Psoas muscle (tissue), 8 donors: Measurements from ENCODE around the gene DHFR2. TPM values are rescaled to one million over a fixed set of nuclear protein-coding genes. Genes with fewer than 3 reads are reported as not detected.

Source experiments
- ATAC-seq, 4 donors: fragments of 200-7000 bp; cut with Tn5 transposase; one replicate each; pipeline ENCODE4 v1.9.1; 2020; ENCODE audit warnings: moderate library complexity in 3 of 4, mild to moderate bottlenecking in 2 of 4
- DNase-seq, 2 donors: peaks; one replicate each; pipeline ENCODE4 v3.0.0-alpha.2; 2020
- H3K27ac ChIP-seq: fragments of 200-600 bp; one replicate; pipeline ENCODE4 v1.8.0; 2022
- H3K27me3 ChIP-seq, 3 donors: fragments of 200-600 bp in 1 of 3; one replicate each; pipeline versions ENCODE4 v1.6.1 to v1.8.0; 2013 to 2022; ENCODE audit warnings: low read length in 2 of 3, mild to moderate bottlenecking in 2 of 3, moderate library complexity in 1 of 3; ENCODE audit not compliant: insufficient read depth in 3 of 3
- H3K36me3 ChIP-seq, 2 donors: fragments of 200-600 bp in 1 of 2; one replicate each; pipeline versions ENCODE4 v1.6.1 to v1.8.0; 2013 to 2022; ENCODE audit warnings: low read depth in 1 of 2, mild to moderate bottlenecking in 1 of 2, moderate library complexity in 1 of 2; ENCODE audit not compliant: insufficient read depth in 1 of 2
- H3K4me1 ChIP-seq: fragments of 200-600 bp; one replicate; pipeline ENCODE4 v1.8.0; 2022
- H3K4me3 ChIP-seq: fragments of 200-600 bp; one replicate; pipeline ENCODE4 v1.8.0; 2022; ENCODE audit warnings: mild to moderate bottlenecking
- H3K9me3 ChIP-seq: fragments of 200-600 bp; one replicate; pipeline ENCODE4 v1.8.0; 2022
- CTCF ChIP-seq: fragments of 200-600 bp; IDR thresholded peaks from one replicate; pipeline ENCODE4 v1.8.0; 2022; ENCODE audit warnings: antibody characterized with exemption
- WGBS, 3 donors: extraction: QIAGEN DNeasy Blood & Tissue Kit; methylation state at CpG; one replicate each; pipeline versions ENCODE4 v1.1.6 to v1.1.7; 2013; 5-methylcytosine and 5-hydroxymethylcytosine counted together
- intact Hi-C, 2 donors: fragments of 100-400 bp; cut with DNase I; formaldehyde crosslinking; loops; one replicate each; pipeline versions ENCODE4 v1.11.0 to v1.14.2; 2022
- polyA plus RNA-seq, 3 donors: library from polyadenylated mRNA; stranded (reverse); fragments of 200-250 nt; gene quantifications; one replicate each; pipeline ENCODE4 v1.2.3, GENCODE V29; 2013
- total RNA-seq, 4 donors: library from RNA; stranded (reverse); fragmentation: NEBNext Ultra II Directional in 2 of 4; extraction: Animal tissue kit (Norgen Biotek cat#: 25700) in 2 of 4; gene quantifications; one replicate each; pipeline versions ENCODE4 v1.2.1 to v1.2.4, GENCODE V29; 2021 to 2023
- donor health status: healthy with polysubstance abuse.
- donor health status: DM: no; HTN: no; CAD: no; lungs with moderate emphysema.
- donor health status: Bipolar disorder and iron deficiency.
- donor health status: healthy.
- donor health status: DM: yes; HTN: yes; CAD: no.
- donor health status: DM: no; HTN: no; CAD: no.
- donor health status: DM: no; HTN: no; CAD: no.
- donor health status: DM: yes; HTN: yes; CAD: no.

The DHFR2 gene
- total and polyA plus RNA-seq, 7 donors, result 0.49 to 2.8 (median 1.7) TPM

GRCh38 chr3:94099311-94099710, 36.6 kb upstream of the DHFR2 start:
- DNase-seq (no peak), ATAC-seq (no peak)
- Histone ChIP-seq H3K4me3 (no peak overlapping the region), H3K27ac (no peak overlapping the region), H3K27me3 (no peaks in the 10 kb centered on the region), H3K9me3 (no peaks in the 10 kb centered on the region), H3K4me1 (no peaks in the 10 kb centered on the region), H3K36me3 (peaks cover 3 to 20% of the 10 kb centered on the region in 2 donors)
- WGBS, 3 donors, result 96 to 98% (median 97%) methylated on average over 1 of the region's 1 CpG
- no peak for TF ChIP-seq CTCF
- intact Hi-C loops, result no loop called here

- ATAC-seq, result no peak
- Histone ChIP-seq H3K4me1 (no peaks in the 10 kb centered on the region), H3K27ac (no peak overlapping the region), H3K4me3 (no peak overlapping the region), H3K9me3 (no peaks in the 10 kb centered on the region), H3K36me3 (peaks cover 3 to 20% of the 10 kb centered on the region in 2 donors), H3K27me3 (no peaks in the 10 kb centered on the region)
- intact Hi-C loops, result no loop called here
- 76 to 80% (median 77%) methylated on average over 3 of the region's 3 CpGs for WGBS, 3 donors
- no peak for TF ChIP-seq CTCF
- DNase-seq, result no peak
Measured at GRCh38 chr3:94098452-94098851, 35.7 kb upstream of the DHFR2 start.

GRCh38 chr3:94095111-94095510, 32.4 kb upstream of the DHFR2 start:
- intact Hi-C loops, result no loop called here
- 93 to 100% (median 100%) methylated on average over 2 of the region's 2 CpGs for WGBS, 3 donors
- no peak overlapping the region for H3K4me3 ChIP-seq

GRCh38 chr3:94093151-94093550, 30.4 kb upstream of the DHFR2 start:
- H3K4me3 ChIP-seq, result no peak overlapping the region
- intact Hi-C loops, result no loop called here
- no peaks in the 10 kb centered on the region for H3K4me1 ChIP-seq
- H3K36me3 ChIP-seq, result peaks cover 3 to 20% of the 10 kb centered on the region in 2 donors
- H3K27me3 ChIP-seq, result no peaks in the 10 kb centered on the region
- DNase-seq (no peak), ATAC-seq (no peak)
- no peaks in the 10 kb centered on the region for H3K9me3 ChIP-seq
- H3K27ac ChIP-seq, result no peak overlapping the region
- TF ChIP-seq CTCF, result no peak
- WGBS, 3 donors, result 80 to 90% (median 80%) methylated on average over 1 of the region's 1 CpG

More at GRCh38 chr3:94095111-94095510, 32.4 kb upstream of the DHFR2 start:
- H3K9me3 ChIP-seq, result no peaks in the 10 kb centered on the region
- H3K27me3 ChIP-seq, result no peaks in the 10 kb centered on the region
- ATAC-seq (no peak), DNase-seq (no peak)
- peaks cover 3 to 20% of the 10 kb centered on the region in 2 donors for H3K36me3 ChIP-seq
- no peaks in the 10 kb centered on the region for H3K4me1 ChIP-seq
- no peak overlapping the region for H3K27ac ChIP-seq
- no peak for TF ChIP-seq CTCF

GRCh38 chr3:94092086-94092485, 29.4 kb upstream of the DHFR2 start:
- WGBS, 3 donors, result 97 to 100% (median 97%) methylated on average over 1 of the region's 1 CpG
- intact Hi-C loops, result no loop called here
- Histone ChIP-seq H3K27me3 (no peaks in the 10 kb centered on the region), H3K27ac (no peak overlapping the region), H3K4me1 (no peaks in the 10 kb centered on the region), H3K4me3 (no peak overlapping the region), H3K9me3 (no peaks in the 10 kb centered on the region), H3K36me3 (peaks cover 3 to 20% of the 10 kb centered on the region in 2 donors)
- ATAC-seq (no peak), DNase-seq (no peak)
- TF ChIP-seq CTCF, result no peak
